Stimulated activated CD8-positive, alpha-beta memory T cell treated with anti-CD3 and anti-CD28 coated beads, Interleukin-4, amount 100 ng/mL, for 1 hour (primary cell): Measurements from ENCODE around the gene PDSS2.
"Not testable (repeated sequence)": the region's sequence is repeated elsewhere in the genome, so short reads cannot be mapped to it uniquely, and the experiment has no call there.

Experiments
- DNase-seq, 2 donors: peaks; one replicate each; pipeline ENCODE4 v3.0.0-alpha.2; 2020; ENCODE audit warnings: low read depth in 2 of 2, low spot score in 1 of 2

PDSS2 gene

DNA sequence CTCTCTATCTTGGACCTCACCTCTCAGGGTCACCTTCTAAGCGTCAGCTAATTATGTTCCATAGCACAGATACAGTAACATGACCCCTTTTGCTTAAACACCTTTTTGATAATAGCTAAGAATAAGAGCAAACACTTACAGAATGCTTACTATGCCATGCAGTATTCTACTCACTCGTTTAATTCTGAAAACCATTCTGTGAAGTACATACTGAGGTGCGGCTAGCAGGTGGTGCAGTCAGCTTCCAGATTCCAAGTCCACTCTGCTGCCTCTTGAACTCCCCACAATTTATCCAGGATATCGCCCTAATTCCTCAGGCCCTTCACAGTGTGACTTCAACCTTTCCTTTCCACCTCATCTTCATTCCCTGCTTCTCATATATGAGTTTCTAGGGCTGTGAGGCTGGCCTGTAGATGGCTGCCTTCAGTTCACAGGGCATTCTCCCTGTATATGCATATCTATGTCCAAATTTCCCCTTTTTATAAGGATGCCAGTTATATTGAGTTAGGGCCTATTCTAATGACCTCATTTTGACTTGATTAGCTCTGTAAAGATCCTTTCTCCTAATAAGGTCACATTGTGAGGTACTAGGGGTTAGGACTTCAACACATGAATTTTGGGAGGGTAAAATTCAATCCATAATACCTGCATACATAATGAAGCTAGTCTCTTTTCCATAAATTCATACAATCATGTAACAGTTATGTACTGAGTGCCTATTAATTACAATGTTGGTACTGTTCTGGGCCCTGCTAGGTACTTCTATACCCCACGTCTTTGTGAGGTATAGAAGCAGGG, 130.1 kb downstream of the PDSS2 start:
- no peak for DNase-seq

GRCh38 chr6:107328081-107328480, 131.3 kb downstream of the PDSS2 start:
- DNase-seq = no peak

DNA sequence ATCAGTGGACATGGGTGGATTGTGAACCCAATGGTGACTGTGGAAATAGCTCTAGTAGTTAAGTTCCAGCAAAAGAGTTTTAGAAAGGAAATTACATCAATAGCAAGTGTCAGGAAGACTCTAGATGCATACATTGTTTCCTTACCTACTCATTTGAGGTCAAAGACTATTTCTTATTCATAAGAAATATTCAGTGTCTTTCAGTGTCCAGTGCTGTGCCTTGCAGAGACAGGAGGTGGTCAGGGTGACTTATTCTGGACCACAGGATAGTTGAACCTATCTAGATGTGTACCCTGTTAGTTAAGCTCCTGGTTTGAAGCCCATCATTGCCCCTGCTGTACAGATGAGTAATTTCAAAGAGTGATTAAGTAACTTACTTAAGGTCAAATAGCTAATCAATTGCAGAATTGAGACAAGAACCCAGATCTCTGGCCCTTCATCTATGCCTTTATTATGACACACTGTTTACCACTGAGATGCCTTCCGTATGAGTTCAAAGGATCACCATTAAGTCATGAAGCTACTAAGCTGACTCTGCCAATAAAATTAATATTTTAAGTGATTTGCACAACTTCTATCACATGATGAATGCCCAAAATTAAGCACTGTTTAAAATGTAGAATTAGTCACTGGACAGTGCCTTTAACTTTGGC, 136.1 kb downstream of the PDSS2 start:
- DNase-seq = no peak

- DNase-seq = no peak
Measured at GRCh38 chr6:107321793-107322192, 137.6 kb downstream of the PDSS2 start.

DNA sequence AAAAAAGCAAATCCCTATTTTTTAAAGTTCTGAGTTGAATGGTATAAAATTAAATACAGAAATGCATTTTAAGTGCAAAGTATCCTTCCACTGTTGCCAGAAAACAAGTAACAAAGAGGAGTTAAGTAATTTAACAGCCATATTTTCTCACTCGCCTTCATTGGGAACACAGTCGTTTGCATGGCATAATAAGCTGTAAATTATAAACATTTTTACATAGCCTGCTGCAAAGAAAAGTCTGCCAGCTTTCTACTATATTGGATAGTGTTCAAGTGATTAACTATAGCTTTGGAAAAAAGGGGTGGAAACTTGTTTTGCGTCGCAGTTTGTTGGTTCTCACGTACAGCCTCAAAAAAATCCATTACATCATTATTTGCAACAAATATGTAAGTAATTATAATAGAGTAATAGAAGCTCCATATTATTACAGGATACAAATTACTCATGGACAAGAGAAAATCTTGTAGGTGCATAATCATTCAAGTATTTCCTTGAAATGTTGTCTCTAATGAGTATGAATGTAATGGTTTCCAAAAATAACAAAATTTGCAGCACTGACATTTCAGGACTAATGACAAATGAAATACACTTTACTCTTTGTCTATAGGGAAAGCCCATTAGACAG, 139.3 kb downstream of the PDSS2 start:
- no peak for DNase-seq

GRCh38 chr6:107318100-107318736, 141.1 kb downstream of the PDSS2 start:
- peak in 1 of 2 donors; percentile 2 for DNase-seq

DNA sequence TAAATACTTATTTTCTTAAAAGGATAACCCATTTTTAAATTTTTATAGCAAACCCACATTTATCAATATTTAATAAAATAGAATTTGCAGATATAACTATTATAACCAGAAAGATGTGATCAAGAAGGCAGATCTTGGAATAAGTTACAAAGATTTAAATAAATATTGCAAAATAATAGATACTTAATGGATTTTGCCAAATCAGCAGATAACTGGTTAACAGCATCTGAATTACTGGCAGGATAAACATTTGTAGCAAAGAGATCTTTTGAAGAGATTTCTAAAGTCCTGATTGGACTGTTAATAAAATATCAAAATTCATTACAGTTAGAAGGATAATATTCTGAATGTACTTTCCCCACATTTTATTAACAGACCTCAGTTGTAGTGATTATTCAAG, 144.2 kb downstream of the PDSS2 start:
- DNase-seq = no peak

DNA sequence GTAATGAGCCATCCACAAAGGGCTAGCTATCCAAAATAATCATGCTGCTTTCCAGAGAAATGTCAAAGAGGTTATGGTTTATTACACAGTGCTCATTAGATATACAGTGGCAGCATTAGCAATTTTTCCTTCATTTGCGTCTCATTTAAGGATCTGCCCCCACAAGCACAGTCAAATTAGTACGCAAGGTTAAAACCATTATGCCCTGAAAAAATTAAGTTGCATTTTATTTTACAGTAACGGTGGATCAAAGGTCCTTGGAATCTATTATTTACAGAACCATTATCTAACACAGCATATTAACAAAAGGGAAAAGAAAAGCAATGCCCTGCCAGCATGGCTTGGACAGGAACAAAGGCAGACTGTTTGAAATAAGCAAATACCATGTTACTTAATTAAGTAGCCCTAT, 144.8 kb downstream of the PDSS2 start:
- no peak for DNase-seq

DNA sequence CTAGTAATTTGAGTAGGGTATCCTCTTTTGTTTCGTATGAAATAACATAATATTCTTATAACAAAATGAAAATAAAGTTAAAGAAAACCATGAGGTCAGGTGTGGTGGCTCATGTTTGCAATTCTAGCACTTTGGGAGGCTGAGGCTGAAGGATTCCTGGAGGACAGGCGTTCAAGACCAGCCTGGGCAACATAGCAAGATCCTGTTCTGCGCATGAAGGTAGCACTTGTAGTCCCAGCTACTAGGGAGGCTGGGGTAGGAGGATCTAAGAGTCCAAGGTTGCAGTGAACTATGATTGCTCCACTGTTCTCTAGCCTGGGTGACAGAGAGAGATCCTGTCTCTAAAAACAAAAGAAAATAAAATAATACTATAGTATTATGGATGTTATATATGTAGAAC, 145.6 kb downstream of the PDSS2 start:
- DNase-seq = no peak

- DNase-seq = no peak
Measured at GRCh38 chr6:107310362-107310761, 149.0 kb downstream of the PDSS2 start.

DNA sequence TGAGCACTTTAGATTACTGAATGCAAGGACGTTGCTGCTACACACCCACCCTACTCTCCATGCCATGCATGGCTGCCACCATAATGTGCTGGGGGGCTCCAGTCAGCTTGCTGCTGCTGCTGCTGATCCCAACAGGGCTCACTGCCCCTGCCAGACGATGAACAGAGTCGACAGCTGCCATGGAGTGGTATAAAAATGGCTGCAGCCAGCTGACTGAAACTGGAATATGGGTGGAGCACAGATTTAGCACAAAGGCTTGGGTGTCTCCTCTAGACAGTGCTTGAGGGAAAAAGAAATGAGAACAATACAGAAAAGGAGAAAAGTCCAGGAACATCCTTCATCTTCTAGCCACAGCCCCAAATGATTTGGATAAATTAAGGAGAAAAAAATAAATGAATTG, 150.7 kb downstream of the PDSS2 start:
- no peak for DNase-seq

GRCh38 chr6:107305994-107306393, 153.4 kb downstream of the PDSS2 start:
- DNase-seq = not testable (repeated sequence)

DNA sequence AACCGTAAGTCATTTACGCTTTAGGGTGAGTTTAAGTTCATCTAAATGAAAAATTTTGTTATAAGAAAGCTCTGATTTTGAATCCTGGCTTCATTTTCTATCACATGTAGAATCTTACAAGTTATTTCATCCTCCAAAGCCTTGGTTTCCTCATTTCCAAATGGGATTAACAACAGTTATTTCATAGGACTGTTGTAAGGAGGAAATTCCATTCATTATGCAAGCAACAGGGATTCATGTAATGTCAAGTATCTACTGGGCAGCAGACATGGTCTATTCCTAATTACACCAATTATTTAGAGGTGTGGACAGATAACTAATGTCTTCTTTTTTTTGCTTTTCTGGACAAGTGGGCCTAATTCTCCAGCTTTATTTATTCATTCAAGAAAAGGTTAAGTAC, 154.0 kb downstream of the PDSS2 start:
- no peak for DNase-seq

DNA sequence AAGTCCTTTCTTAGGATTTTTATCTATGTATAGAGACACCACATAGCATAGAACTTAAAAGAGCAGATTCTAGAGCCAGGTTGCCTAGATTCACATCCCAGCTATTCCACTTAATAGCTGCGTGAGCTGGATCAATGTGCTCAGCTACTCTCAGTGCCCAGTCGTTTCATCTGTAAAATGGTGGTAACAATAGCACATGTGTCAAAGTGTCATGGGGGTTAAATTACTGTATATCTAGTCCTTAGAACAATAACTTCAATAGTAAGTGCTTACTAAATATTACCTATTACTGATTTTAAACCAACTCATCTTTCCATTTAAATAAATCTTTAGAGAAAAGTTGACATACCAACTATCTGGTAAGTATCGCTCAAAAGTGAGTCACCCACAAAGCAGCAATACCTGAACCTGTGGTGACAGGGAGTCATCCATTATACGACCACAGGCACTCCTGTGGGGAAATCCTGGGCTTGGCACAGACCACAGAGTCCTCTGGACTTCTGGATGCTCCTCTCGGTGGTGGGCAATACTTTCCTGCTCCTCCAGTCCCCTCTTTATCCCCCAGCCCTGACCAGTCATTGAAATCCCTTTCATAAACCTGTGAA, 154.8 kb downstream of the PDSS2 start:
- DNase-seq = no peak

DNA sequence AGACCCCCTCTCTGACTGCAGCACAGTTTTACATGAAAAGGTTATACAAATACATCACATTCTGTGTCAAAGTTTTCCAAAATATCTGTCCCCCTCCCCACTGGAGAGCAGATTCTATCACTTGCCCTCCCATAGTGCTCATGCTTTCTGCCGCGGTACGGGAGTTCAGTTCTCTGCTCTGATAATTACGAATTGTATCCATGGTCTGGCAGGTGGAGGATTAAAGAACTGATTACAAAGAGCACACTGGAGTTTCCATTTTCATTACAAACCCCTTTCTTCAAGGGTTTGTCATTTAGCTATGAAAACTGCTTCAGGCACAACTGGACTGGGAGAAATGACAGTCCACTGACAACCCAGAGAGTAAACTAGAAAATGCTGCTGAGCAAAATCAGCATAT, 166.0 kb downstream of the PDSS2 start:
- no peak for DNase-seq

DNA sequence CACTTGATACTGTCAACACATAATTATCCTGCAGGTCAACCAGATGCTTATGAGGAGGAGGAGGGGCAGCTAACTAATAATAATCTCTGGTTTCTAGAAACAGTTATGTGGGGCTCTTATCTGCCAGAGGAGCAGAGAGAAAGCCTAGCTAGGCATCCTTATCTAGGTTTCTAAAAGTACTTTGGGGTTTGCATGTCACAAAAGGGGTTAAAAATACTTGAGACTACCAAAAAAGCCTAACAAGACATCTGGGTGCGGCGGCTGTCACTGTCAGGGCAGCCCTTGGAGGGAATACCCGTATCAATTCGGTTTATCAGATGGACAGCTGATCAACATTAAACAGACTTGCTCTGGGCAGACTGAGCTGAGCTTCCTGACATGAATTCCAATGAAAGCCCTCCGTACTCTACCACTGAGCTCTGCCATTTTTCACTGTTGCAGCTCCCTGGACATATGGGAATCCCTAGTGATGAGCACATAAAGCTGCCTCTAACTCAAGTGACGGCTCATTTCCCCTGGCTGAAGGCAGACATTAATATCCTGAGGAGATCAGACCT, 166.6 kb downstream of the PDSS2 start:
- DNase-seq = no peak

- DNase-seq = no peak
Measured at GRCh38 chr6:107290491-107290890, 168.9 kb downstream of the PDSS2 start.

- not testable (repeated sequence) for DNase-seq
Measured at GRCh38 chr6:107289258-107289657, 170.1 kb downstream of the PDSS2 start.

DNA sequence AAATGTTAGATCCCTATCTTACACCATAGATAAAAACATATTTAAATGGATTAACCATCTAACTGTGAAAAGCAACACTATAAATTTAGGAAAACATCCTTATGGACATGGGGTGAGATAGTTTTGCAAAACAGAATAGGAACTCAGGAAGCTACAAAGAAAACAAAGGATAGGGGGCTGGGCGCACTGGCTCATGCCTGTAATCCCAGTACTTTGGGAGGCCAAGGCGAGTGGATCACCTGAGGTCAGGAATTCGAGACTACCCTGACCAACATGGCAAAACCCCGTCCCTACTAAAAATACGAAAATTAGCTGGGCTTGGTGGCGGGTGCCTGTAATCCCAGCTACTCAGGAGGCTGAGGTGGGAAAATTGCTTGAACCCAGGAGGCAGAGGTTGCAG, 173.7 kb downstream of the PDSS2 start:
- not testable (repeated sequence) for DNase-seq

DNA sequence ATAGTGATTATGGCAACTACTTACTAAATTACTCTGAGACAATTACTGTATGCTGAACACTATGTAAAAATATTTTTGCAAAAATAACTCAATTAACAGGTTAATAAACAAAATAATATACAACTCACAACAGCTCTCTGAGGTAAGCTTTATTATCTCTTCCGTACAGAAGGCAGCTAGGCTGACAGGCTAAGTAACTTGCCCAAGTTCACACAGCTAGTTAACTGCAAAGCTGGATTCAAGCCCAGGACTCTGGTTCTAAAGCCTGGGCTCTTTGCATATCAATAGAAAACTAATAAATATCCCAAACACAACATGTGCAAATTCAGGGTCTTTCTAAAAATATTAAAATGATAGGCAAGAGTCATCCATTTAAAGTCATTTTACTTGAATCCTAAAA, 174.6 kb downstream of the PDSS2 start:
- no peak for DNase-seq

DNA sequence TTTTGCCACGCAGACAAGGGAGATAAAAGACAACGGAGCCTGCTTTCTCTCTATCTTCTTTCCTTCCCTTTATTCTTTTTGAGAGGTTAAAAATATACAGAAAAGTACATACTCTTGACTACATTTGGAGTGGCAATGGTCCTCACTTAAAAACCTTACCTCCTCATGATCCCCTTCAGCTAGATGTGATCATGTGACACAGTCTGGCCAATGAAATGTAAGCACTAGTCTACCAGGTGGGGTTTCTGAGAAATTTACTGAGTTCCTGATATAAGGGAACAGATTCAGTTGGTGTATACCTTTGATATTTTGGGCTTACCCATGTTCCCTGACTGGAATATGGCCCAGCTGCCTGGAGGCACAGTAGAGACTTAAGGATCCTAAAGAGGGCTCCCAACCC, 178.6 kb downstream of the PDSS2 start:
- no peak for DNase-seq
